Activated naive CD8-positive, alpha-beta T cell treated with anti-CD3 and anti-CD28 coated beads for 36 hours (primary cell): ENCODE data around the gene LGR4. TPM values are rescaled to one million over a fixed set of nuclear protein-coding genes. Genes with fewer than 3 reads are reported as not detected.
A peak's percentile ranks its signal among the peaks of the same experiment; 100 is the strongest.

ENCODE experiments used
- DNase-seq: peaks from one replicate; pipeline ENCODE4 v3.0.0; 2021
- H3K27ac Mint-ChIP-seq: one replicate; pipeline ENCODE4 v1.8.0; 2022; ENCODE audit warnings: mild to moderate bottlenecking, moderate library complexity, mixed read lengths
- H3K27me3 Mint-ChIP-seq: one replicate; pipeline ENCODE4 v1.8.0; 2022; ENCODE audit warnings: mild to moderate bottlenecking, mixed read lengths
- H3K36me3 Mint-ChIP-seq: one replicate; pipeline ENCODE4 v1.8.0; 2021; ENCODE audit warnings: mild to moderate bottlenecking, mixed read lengths
- H3K4me1 Mint-ChIP-seq: one replicate; pipeline ENCODE4 v1.8.0; 2021; ENCODE audit warnings: mixed read lengths
- H3K4me3 Mint-ChIP-seq: one replicate; pipeline ENCODE4 v1.8.0; 2022; ENCODE audit warnings: mild to moderate bottlenecking, moderate library complexity, mixed read lengths
- H3K9me3 Mint-ChIP-seq: one replicate; pipeline ENCODE4 v1.8.0; 2022; ENCODE audit warnings: mixed read lengths
- total RNA-seq, 2 experiments: library from RNA; stranded (reverse); gene quantifications; one replicate each; pipeline ENCODE4 v1.2.3, GENCODE V29; 2021

The LGR4 gene
- total RNA-seq, 2 experiments from 2014 or later: 0.06 to 0.08 TPM

DNA sequence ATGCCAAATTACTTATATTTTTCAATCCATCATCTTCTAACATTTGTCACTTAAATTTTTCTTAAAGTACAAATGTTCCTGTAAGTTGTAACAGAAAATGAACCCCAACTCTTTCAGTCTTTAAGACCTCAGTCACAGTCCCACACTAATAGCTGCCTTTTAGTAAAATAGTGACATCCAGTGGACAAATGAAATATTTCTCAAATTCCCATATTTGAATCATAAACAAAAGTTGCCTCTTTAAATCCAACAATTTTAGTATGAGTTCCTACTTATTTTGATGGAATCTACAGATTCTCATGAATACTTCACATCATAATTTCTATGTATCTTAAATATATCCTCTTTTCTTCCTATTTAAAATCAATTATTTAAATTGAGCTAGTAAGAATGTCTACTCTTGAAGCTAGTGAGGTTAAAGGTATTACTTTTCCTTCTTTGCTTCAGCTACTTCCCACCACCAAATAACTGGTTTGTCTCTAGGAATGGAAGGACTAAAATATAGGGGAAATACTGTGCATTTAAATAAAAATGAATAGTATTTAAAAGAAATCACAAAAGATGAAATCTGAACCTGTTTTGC is 24.8 kb upstream of the LGR4 start:
- H3K9me3 Mint-ChIP-seq: no peaks in the 10 kb centered on the region
- no peak overlapping the region for H3K4me3 Mint-ChIP-seq
- no peak for DNase-seq
- H3K27ac Mint-ChIP-seq: no peak overlapping the region
- H3K36me3 Mint-ChIP-seq: peaks cover 2% of the 10 kb centered on the region
- H3K4me1 Mint-ChIP-seq: peaks cover 13% of the 10 kb centered on the region
- no peaks in the 10 kb centered on the region for H3K27me3 Mint-ChIP-seq

DNA sequence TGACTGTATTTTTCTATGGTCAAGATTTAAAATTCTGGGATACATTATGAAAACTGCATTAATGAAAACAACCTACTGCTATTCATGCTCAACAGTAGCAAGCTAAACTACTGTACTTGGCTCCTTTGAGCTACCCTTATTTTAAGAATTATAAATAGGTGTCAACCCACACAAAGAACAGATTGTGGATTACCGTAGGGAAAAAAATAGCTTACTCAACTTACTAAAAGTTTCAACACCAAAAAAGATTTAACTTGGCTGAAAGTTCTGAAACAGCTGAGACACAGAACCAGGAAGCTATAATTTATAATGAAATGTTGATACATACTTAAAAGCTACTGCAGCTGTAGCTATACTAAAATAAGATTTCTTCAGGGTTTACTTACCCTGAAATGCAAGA is 23.9 kb upstream of the LGR4 start:
- H3K27ac Mint-ChIP-seq: no peak overlapping the region

DNA sequence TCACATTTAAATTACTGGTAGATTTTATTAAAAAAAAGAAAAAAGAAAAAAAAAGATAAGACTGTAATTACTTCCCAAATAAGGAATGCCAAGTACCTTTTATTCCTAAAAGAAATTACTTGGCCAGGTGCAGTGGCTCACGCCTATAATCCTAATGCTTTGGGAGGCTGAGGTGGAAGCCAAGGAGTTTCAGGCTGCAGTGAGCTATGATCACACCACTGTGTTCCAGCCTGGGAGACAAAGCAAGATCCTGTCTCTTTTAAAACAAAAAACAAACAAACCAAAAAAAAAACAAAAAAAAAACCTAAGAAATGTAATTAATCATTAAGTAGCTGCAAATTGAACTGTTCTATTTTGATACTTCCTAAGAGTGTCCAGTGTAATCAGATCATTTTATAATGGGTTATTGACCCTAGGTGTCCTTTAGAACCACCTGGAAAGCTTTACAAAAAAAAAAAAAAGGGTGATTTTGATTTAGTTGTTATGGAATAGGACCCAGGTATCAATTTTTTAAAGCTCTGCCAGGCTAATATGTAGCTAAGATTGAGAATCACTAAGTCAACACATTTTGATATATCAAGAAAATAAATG is 23.2 kb upstream of the LGR4 start:
- H3K9me3 Mint-ChIP-seq: no peaks in the 10 kb centered on the region
- H3K27me3 Mint-ChIP-seq: no peaks in the 10 kb centered on the region
- DNase-seq: no peak
- peaks cover 7% of the 10 kb centered on the region for H3K4me1 Mint-ChIP-seq
- no peak overlapping the region for H3K27ac Mint-ChIP-seq
- no peak overlapping the region for H3K4me3 Mint-ChIP-seq
- H3K36me3 Mint-ChIP-seq: peaks cover 2% of the 10 kb centered on the region

More for the DNA sequence above, 23.9 kb upstream of the LGR4 start:
- no peak overlapping the region for H3K4me3 Mint-ChIP-seq
- peaks cover 2% of the 10 kb centered on the region for H3K36me3 Mint-ChIP-seq
- no peaks in the 10 kb centered on the region for H3K27me3 Mint-ChIP-seq
- H3K4me1 Mint-ChIP-seq: peaks cover 7% of the 10 kb centered on the region
- no peak for DNase-seq
- no peaks in the 10 kb centered on the region for H3K9me3 Mint-ChIP-seq

DNA sequence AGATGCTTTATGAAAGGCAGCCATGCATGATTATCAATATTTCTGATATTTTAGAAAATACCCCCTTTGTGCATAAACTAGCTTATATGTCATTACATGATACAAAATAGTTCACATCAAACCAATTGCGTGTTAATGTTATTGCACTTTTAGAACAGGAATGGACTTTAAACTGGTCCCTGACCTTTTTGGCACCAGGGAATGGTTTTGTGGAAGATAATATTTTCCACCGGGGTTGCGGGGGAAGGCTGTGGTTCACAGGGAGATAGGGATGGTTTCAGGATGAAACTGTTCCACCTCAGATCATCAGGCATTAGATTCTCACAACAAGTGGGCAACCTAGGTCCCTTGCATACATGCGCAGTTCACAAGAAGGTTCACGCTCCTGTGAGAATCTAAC is 16.5 kb upstream of the LGR4 start:
- peaks cover 4% of the 10 kb centered on the region for H3K36me3 Mint-ChIP-seq
- no peaks in the 10 kb centered on the region for H3K27me3 Mint-ChIP-seq
- no peaks in the 10 kb centered on the region for H3K4me1 Mint-ChIP-seq
- H3K27ac Mint-ChIP-seq: no peak overlapping the region
- DNase-seq: no peak
- H3K4me3 Mint-ChIP-seq: no peak overlapping the region
- no peaks in the 10 kb centered on the region for H3K9me3 Mint-ChIP-seq

DNA sequence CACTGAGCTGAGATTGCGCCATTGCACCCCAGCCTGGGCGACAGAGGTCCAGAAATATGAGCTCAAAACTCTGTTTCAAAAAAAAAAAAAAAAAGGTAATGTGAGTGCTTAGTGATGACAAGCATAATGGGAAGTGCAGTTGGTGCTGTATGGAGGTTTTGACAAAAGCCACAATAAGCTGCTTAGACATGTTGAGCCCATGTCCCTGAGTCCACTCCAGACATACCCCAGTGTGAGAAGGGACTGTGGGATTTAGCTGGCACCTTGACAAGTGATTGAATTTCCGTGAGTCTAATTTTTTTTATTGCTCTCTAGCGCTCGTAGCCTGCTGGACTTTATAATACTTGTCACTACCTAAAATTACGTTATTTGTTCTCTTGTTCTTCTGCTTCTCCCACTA is 15.1 kb upstream of the LGR4 start:
- no peak overlapping the region for H3K27ac Mint-ChIP-seq
- H3K9me3 Mint-ChIP-seq: no peaks in the 10 kb centered on the region

DNA sequence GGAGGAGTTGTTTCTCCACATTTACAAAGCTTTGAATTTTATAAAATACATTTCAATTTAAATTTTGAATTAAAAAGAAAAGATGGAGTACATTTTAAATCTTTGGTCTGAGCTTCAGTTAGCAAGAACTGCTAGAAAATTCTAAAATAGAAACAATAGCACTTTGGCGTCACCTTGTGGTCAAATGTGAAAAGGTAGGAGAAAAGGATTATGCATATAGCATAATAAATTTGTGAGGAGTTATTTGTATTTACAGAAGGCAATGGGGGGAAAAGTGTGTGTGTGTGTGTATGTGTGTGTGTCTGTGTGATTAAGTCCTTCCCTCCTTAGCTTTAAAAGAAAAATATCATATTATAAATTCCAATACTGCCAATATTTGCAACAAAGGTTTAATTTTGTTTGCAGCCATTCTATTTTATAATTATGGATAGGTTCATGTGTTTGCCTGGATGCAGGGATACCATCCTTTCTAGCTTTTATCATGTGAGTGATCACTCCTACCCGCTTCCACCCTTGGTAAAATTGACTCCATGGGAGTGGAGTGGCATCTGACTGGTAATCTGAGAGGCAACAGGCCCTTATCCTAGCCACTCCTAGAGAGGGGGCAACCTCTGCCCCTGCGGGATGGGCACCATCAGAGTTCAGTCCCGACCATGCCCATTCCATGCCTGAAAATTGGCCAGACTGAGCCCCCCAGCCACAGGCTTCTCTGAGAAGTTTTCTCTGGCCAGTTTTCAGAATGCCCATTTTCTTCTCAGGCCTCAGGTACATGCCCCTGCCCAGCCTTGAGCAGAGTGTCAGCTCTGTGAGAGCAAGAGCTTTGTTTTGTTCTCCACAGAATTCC is 13.6 kb upstream of the LGR4 start:
- H3K4me1 Mint-ChIP-seq: no peaks in the 10 kb centered on the region
- DNase-seq: no peak
- H3K36me3 Mint-ChIP-seq: peaks cover 4% of the 10 kb centered on the region
- no peaks in the 10 kb centered on the region for H3K27me3 Mint-ChIP-seq
- H3K4me3 Mint-ChIP-seq: no peak overlapping the region
- no peaks in the 10 kb centered on the region for H3K9me3 Mint-ChIP-seq
- H3K27ac Mint-ChIP-seq: no peak overlapping the region

More for the DNA sequence above, 15.1 kb upstream of the LGR4 start:
- no peaks in the 10 kb centered on the region for H3K4me1 Mint-ChIP-seq
- no peak for DNase-seq
- peaks cover 4% of the 10 kb centered on the region for H3K36me3 Mint-ChIP-seq
- no peaks in the 10 kb centered on the region for H3K27me3 Mint-ChIP-seq
- no peak overlapping the region for H3K4me3 Mint-ChIP-seq

DNA sequence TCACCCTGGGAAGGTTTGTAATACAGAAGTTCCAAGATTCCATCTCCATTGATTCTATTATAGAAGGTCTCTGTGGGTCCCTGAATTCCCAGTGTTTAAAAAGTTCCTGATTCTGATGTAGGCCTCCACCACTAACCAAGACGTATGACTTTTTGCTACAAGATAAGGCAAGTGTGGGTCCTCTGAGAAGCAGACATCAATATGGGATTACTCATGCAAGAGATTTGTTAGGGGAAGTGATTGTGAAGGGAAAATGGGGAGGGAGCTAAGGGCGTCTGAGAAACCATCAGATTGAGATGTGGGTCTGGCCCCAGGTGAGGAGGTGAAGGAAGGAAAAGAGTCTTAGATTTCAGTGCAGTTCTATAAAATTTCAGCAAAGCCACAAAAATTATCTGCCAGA is 10.2 kb upstream of the LGR4 start:
- no peak for DNase-seq
- H3K36me3 Mint-ChIP-seq: no peaks in the 10 kb centered on the region
- H3K4me3 Mint-ChIP-seq: no peak overlapping the region
- H3K27me3 Mint-ChIP-seq: no peaks in the 10 kb centered on the region
- no peaks in the 10 kb centered on the region for H3K4me1 Mint-ChIP-seq
- no peak overlapping the region for H3K27ac Mint-ChIP-seq
- H3K9me3 Mint-ChIP-seq: no peaks in the 10 kb centered on the region

DNA sequence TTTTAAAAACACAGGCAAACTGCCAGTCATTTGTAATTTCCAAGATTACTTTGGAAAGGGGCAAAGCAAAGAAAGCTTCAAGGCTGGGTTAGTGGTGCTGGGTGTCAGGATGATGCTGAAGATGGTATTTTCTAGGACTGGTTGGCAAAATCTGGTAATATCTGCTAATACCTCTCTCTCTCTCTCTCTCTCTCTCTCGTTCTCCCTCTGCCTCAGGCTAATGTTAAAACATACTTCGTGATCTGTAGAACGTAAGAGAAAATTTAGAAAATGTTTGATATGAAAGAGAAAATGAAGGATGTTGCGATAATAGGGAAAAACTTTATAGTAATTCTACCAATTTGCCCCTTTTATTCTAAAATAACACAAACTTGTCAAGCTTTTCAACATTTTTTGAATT is 9.4 kb upstream of the LGR4 start:
- Mint-ChIP-seq H3K27me3 (no peaks in the 10 kb centered on the region), H3K4me3 (no peak overlapping the region), H3K4me1 (no peaks in the 10 kb centered on the region), H3K27ac (no peak overlapping the region), H3K9me3 (no peaks in the 10 kb centered on the region), H3K36me3 (no peaks in the 10 kb centered on the region)
- no peak for DNase-seq

DNA sequence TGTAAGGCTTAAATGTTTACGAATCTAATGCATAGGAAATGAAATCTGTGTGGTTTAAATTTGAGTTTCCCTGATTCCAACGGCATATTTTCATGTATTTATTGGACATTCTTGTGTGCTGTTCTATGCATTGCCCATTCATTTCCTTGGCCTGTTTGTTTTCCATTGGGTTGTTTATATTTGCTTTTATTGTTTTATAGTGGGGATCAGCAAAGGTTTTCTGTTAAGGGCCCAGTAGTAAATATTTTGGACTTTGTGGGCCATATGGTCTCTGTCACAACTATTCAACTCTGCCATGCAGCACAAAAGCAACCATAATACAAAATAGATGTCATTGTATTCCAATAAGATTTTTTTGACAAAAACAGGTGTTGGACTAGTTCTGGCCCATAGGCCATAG is 5.2 kb upstream of the LGR4 start:
- no peak overlapping the region for H3K4me3 Mint-ChIP-seq
- H3K27me3 Mint-ChIP-seq: peaks cover 13% of the 10 kb centered on the region
- no peak overlapping the region for H3K27ac Mint-ChIP-seq
- DNase-seq: no peak
- peaks cover 5% of the 10 kb centered on the region for H3K4me1 Mint-ChIP-seq
- no peaks in the 10 kb centered on the region for H3K9me3 Mint-ChIP-seq
- H3K36me3 Mint-ChIP-seq: no peaks in the 10 kb centered on the region

DNA sequence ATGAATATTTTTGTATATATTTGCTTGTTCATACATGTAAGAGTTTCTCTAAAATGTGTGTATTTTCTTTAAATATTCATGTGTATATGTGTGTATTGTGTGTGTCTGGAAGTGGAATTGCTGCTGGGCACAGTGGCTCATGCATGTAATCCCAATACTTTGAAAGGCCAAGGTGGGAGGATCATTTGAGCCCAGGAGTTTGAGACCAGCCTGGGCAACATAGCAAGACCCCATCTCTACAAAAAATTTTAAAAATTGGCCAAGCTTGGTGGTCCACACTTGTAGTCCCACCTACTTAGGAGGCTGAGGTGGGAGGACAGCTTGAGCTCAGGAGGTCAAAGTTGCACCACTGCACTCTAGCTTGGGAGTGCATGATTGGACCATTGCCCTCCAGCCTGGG is 4.7 kb upstream of the LGR4 start:
- Mint-ChIP-seq H3K27me3 (peaks cover 17% of the 10 kb centered on the region), H3K4me3 (no peak overlapping the region), H3K4me1 (peaks cover 9% of the 10 kb centered on the region), H3K36me3 (no peaks in the 10 kb centered on the region), H3K27ac (no peak overlapping the region), H3K9me3 (no peaks in the 10 kb centered on the region)
- DNase-seq: no peak

DNA sequence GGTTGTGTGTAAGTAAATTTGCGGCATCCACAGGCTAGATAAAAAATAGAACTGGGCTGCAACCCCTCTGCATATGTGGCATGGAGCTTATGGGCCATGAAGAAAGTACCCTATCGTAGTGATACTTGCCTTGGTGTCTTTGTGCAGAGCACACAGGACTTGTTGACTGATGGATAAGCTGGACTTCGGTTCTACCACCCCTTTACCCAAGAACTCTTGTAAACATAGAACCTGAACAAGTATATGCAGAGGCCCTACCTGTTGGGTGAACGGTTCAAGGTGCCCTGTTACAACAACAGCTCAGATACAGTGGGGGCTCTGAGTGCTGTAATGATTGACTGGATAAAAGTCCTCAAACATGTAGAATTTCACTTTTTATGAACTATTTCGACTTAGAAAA is 3.0 kb upstream of the LGR4 start:
- Mint-ChIP-seq H3K9me3 (no peaks in the 10 kb centered on the region), H3K4me3 (no peak overlapping the region), H3K27me3 (peaks cover 25% of the 10 kb centered on the region)

DNA sequence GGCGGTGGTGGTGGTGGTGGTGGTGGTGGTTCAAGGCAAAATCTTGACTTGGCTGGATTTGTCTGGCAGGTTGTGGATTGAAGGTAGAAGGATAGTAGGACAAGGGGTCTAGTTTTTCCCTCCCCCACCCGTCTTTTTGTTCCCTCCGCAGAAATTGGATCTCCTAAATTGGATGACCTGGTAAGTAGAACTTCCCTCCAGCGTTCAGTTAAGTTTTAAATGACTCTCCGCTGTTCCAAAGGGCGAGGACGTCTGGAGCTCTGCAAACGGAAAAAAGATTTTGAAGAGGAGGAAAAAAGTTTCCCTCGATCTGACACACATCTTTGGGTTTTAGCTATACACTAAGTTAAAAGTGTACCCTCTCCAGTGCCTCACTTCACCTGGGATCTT is 422 bp upstream of the LGR4 start:
- peaks cover 40% of the 10 kb centered on the region for H3K27me3 Mint-ChIP-seq
- peaks cover 10% of the 10 kb centered on the region for H3K4me1 Mint-ChIP-seq
- H3K4me3 Mint-ChIP-seq: peak overlapping the region; percentile 91
- no peak overlapping the region for H3K27ac Mint-ChIP-seq
- DNase-seq: no peak
- H3K36me3 Mint-ChIP-seq: no peaks in the 10 kb centered on the region
- H3K9me3 Mint-ChIP-seq: no peaks in the 10 kb centered on the region

More for the DNA sequence above, 3.0 kb upstream of the LGR4 start:
- no peaks in the 10 kb centered on the region for H3K36me3 Mint-ChIP-seq
- peaks cover 9% of the 10 kb centered on the region for H3K4me1 Mint-ChIP-seq
- DNase-seq: no peak
- no peak overlapping the region for H3K27ac Mint-ChIP-seq

DNA sequence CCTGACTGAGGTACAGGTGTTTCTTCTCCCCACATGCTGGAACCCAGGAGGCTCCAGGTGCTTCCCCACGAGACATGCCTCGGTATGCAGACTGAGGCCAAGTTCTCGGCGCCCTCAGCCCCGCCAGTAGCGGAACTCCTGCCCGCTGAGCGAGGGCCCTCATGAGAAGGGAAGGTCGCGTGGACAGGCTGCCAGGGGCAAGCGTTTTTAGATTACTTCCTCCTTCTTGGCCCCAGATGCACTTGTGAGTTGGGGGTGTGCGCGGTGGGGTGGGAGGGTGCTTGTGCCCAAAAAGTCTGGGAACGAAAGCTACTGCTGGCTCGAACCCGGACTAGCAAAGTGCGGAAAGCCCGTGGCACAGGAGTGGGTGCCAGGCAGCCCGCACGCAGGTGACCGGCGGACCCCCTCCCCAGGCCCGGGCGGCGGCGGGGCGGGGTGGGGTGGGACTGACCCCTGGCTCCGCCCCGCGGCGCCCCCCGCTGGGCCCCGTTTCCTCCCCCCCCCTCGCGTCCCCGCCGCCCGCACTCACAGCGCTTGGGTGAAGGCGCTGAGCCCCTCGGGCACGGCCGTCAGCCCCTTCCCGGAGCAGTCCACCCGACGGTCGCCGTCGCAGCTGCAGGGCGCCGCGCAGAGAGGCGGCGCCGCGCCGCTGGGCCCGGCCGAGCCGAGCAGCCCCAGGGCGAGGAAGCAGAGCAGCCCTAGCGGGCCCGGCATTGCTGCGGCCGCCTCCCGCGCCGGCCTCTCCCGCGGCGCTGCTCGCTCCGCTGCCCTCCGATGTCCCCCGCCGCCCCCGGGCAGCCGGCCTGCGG is 797 bp downstream of the LGR4 start:
- peak; percentile 24 for DNase-seq
- Mint-ChIP-seq H3K4me1 (peaks cover 10% of the 10 kb centered on the region), H3K9me3 (no peaks in the 10 kb centered on the region), H3K27me3 (peaks cover 44% of the 10 kb centered on the region), H3K36me3 (no peaks in the 10 kb centered on the region), H3K4me3 (peak overlapping the region; percentile 74), H3K27ac (no peak overlapping the region)

DNA sequence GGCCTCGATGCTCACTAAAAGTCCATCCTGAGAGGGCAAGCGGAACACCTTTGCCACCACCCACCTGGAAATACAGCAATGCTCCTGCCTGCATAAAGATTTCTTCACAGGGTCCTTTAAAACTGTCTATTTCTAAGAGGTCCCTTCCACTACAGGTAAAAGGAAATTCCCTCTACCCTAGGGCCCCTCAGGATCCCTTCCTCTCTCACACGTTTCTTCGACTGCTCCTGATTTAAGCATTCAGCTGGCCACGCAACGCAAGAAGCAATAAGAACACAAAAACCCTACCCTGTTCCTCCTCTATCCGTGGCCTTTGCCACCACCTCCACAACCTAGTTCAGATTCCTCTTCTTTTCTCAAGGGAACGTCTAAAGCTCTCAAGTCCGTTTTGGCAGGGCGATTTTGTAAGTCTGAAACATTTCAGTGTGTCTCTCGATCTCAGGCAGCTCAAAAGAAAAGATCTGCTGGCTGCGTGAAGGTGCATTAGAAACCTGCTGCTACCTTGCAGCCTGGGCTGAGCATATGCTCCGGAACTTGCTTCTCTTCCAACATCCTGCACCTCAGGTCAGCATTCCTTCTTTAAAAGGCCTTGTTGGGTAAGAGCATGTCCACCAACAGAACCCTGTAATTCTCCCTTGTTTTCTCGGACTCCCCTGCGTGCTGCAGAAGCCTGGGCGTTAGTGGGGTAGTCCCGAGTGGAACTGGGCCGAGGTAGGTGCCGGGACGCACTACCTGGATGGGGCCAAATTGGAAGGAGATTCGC is 1.6 kb downstream of the LGR4 start:
- Mint-ChIP-seq H3K4me3 (peak overlapping the region; percentile 74), H3K36me3 (no peaks in the 10 kb centered on the region), H3K27me3 (peaks cover 44% of the 10 kb centered on the region), H3K4me1 (peaks cover 10% of the 10 kb centered on the region), H3K9me3 (no peaks in the 10 kb centered on the region), H3K27ac (no peak overlapping the region)
- no peak for DNase-seq
